ENCODE measurements around the gene EIF5.

DNA sequence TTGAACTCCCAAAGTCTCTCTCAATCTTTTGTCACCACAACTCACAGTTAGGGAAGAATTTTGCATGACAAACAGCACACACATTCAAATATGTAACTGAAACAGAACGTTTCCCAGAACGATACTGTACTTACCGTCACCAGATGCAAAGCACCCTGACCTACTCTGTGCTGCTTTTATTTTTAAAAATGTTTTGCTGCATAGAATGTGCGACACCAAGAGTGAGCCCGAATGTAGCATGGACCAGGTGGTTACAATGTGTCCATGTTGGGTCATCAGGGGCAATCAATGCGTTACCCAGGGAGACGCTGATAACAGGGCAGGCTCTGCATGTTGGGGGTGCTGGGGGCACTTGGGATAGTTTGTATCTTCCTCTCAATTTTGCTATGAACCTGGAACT is 14.6 kb upstream of the EIF5 start:
- TF ChIP-seq POLR2A (IDR thresholded peaks at IDR 0.05; ENCODE audit: low read length) (no peak), GATA1 (IDR thresholded peaks at IDR 0.05; ENCODE audit: low read depth, low read length) (no peak)
